IPS-11a (cell line): ENCODE measurements around the gene ADPGK.
"Not testable (repeated sequence)": the region's sequence is repeated elsewhere in the genome, so short reads cannot be mapped to it uniquely, and the experiment has no call there.

ENCODE experiments used
- H3K4me3 ChIP-seq: one replicate; pipeline ENCODE4 v1.5.1; 2013; ENCODE audit warnings: low read depth, low read length, control low read depth

ADPGK gene

DNA sequence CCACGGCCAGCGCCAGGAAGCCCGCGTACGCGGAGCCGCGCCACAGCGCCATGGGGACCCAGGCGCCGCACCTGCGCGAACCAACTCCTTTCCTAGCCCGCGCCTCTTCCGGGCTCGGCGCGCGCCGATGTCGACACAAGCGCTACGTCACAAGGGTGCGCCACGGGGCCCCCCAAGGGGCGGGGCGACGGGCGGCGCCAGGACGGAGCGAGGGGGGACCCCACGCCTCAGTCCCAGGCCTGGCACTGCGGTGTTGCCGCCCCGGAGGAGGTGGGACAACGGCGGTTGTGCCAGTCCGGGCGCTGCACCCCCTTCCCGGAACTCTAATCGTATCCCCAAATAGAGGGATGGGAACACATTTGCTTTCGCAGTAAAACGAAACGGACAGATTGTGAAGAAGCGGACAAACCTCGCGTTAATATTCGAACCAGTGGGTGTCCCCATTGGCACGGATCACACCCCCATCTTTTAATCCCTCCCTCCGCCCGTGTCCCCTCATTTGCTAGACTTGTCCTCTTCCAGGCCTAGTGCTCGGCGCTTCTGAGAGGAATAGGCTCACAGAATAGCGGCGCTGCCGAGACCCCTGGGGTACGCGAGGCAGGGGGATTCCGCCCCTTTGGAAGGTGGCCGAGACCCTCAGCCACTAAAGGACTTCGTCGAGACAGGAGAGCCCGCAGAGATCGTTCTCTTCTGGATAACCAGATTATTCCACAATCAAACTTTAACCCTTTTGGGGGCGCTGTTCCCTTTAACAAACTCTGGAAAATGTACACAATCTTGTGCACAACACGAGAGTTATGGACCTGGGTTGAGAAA lies at the start of gene ADPGK:
Gene ADPGK (minus strand): TSS at position 119 of the 816 bp plus-strand sequence. CDS start 67 bp downstream, at position 52.
- H3K4me3 ChIP-seq, result peak within 1 kb of the TSS; percentile 98

GRCh38 chr15:72827226-72827625 lies 43.7 kb upstream of the ADPGK start:
- H3K4me3 ChIP-seq, result no peak overlapping the region

GRCh38 chr15:72826611-72827010 lies 43.1 kb upstream of the ADPGK start:
- no peak overlapping the region for H3K4me3 ChIP-seq

DNA sequence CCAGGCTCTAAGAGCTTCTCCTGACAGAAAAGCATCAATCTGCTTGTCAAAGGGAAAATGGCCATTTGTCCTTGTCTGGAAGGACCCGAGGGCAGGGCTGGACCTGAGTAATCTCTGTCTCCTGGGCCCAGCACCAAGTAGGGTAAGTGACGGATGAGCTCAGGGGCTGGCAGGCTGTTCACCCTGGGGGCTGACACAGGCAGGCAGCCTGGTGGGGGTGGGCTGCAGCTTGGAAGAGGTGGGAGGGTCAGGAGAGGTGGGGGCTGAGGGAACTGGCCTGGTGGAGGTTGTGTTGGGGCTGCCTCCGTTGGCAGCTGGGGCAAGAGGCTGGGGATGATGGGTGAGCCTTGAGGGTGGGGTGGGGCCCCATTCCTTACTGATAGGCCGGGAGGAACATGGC lies 42.3 kb upstream of the ADPGK start:
- no peak overlapping the region for H3K4me3 ChIP-seq

- no peak overlapping the region for H3K4me3 ChIP-seq
These were observed 41.2 kb upstream of the ADPGK start for GRCh38 chr15:72824781-72825180.

DNA sequence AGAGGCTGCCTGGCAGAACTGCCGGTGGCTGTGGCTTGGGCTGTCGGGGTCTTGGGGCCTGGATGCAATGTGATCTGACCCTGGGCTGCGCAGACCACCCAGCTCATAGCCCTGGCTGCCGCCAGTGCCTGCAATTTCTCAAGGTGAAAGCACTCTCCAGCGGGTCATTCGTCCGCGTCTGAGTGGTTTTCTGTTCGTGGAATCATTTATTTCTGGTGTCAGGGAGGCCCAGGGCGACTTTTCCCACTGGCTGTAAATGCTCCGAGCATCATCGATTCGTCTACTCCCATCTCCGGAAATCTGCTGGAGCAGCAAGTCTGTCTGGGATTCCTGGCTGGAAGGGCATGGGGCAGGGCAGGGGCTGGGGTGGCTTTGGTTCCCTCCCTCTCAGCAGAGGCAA lies 40.6 kb upstream of the ADPGK start:
- no peak overlapping the region for H3K4me3 ChIP-seq

- no peak overlapping the region for H3K4me3 ChIP-seq
These were observed 36.7 kb upstream of the ADPGK start for GRCh38 chr15:72820278-72820677.

DNA sequence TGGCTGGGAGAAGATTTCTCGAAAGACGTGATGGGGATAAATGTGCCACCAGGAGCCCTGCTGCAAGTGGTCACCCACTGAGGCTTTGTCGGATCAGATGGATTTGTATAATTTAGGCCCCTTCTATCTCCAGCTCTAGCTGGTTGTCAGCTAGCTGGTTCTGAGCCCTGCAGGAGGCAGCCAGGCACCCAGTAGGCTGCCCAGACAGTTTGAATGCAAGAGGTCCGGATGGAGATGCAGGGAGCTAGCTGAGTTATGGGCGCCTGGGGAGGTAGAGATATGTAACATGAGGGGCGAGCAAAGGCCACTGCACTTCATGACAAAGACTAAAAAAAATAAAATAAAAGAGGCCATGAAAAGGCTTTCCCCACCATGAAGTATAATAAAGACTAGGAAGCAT lies 35.1 kb upstream of the ADPGK start:
- no peak overlapping the region for H3K4me3 ChIP-seq

DNA sequence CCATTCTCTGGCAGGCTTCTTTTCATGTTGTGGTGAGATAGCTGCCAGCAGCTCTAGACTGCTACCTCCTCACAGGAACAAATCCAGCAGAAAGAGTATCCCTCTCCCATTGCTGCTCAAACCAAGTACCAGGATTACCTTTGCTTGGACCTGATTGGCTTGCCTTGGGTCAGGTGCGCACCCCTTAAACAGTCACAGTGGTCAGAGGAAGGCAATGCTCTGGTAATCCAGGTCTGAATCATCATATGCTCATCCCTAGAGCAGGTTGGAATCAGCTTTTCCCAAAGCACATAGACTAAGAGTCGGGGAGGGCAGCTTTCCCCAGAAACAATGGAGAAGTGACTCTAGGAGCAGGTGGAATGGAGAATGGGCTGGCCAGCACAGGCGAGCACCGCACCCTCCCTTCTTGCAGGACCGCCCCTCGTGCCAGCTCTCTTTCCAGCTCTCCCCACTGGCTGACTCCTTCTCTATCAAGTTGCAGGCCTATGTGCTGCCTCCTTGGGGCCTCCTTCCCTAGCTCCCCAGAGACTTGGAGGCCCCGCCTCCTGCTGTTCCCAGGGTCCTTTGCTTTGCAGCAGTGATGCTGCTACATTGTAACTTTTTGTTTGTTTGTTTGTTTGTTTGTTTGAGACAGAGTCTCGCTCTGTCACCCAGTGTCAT lies 29.9 kb upstream of the ADPGK start:
- no peak overlapping the region for H3K4me3 ChIP-seq

- H3K4me3 ChIP-seq, result no peak overlapping the region
These were observed 25.8 kb upstream of the ADPGK start for GRCh38 chr15:72809329-72809728.

GRCh38 chr15:72807346-72807745 lies 23.8 kb upstream of the ADPGK start:
- not testable (repeated sequence) for H3K4me3 ChIP-seq

DNA sequence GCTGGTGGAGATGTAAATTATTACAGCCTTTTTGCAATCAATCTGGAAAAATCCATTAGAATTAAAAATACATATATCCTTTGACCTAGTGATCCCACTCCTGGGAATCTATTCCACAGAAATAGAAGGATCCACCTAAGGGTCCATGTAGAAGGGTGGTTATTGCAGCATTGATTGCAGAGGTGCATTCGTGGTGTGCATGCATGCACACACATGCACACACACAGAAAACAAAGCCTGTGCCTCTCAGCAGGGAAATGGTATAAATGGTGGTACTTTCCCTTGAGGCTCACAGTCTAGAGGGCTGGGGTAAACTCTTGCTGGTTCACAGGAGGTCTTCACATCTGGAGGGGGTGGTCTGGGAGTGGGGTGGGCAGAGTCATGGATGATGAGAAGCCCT lies 19.4 kb upstream of the ADPGK start:
- no peak overlapping the region for H3K4me3 ChIP-seq

DNA sequence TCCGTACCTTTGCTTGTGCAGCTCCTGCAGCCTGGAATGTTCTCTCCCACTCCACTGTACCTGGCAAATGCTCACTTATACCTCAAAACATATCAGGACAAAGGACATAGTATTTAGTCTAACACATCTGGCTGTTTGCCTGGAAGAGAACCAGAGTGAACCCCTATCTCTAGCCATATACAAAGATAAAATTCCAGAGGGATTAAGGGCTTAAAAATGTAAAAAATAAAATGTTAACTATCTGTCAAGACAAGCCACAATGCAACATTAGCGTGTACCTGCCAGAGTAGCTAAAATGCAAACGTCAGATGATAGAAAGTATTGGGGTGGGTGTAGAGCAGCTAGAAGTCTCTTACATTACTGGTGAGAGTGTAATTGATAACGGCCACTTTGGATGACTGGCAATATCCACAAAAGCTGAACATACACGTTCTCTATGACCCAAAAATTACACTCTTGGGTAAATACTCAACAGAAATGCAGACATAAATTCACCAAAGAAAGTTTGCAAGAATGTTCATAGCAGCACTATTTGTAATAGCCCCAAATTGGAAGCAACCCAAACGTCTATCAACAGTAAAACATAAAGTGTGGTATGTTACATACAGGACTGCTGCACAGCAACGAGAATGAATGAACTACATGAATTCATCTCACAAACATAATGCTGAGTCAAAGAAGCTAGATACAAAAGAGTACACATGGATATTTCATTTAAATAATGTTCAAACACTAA lies 18.2 kb upstream of the ADPGK start:
- H3K4me3 ChIP-seq, result no peak overlapping the region

DNA sequence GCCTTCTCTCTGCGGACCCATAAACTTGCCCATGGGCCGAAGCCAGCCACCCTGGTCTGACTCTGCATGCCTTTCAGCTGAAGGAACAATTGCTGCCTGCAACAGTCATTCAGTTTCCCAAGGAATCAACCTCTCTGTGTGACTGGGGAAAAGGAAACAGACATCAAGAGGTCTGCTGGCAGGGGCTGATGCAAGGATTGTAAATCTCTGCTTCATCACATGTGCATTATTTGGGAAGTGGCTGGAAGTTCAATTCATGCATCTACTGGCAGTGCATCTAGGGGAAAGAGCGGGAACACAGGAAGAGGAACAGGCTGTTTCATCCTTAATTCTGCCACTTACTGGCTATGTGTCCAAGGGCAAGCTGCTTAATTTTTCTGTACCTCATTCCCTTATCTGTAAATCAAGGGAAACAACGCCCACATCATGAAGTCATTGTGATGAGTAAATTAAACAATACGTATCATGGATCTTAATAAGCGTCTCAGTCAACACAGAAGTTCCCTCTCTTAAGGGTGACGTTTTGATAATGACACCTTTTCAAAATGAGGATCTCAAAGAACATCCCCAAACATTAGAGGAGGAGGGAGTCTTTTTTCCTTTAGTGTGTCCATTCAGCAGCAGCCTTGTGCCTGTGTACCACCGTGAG lies 17.4 kb upstream of the ADPGK start:
- no peak overlapping the region for H3K4me3 ChIP-seq

DNA sequence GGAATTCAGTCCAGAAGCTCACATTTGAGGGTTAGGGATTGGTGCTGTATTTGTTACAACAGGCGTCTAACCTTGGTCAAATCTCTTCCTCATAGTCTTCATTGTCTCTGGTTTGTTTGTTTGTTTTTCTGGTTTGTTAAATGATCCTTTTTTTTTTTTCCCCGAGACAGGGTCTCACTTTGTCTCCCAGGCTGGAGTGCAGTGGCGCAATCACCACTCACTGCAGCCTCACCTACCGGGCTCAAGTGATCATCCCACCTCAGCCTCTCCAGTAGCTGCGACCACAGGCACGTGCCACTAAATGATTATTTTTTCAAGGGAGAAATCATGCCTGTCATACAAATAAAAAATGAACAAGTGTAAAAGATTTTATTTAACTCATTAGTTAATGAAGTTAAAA lies 14.3 kb upstream of the ADPGK start:
- no peak overlapping the region for H3K4me3 ChIP-seq

GRCh38 chr15:72797338-72797689 lies 13.8 kb upstream of the ADPGK start:
- H3K4me3 ChIP-seq, result peak overlapping the region; percentile 58

GRCh38 chr15:72796515-72797337 lies 13.2 kb upstream of the ADPGK start:
- H3K4me3 ChIP-seq, result peak overlapping the region; percentile 58

- H3K4me3 ChIP-seq, result no peak overlapping the region
These were observed 12.6 kb upstream of the ADPGK start for GRCh38 chr15:72796210-72796514.

DNA sequence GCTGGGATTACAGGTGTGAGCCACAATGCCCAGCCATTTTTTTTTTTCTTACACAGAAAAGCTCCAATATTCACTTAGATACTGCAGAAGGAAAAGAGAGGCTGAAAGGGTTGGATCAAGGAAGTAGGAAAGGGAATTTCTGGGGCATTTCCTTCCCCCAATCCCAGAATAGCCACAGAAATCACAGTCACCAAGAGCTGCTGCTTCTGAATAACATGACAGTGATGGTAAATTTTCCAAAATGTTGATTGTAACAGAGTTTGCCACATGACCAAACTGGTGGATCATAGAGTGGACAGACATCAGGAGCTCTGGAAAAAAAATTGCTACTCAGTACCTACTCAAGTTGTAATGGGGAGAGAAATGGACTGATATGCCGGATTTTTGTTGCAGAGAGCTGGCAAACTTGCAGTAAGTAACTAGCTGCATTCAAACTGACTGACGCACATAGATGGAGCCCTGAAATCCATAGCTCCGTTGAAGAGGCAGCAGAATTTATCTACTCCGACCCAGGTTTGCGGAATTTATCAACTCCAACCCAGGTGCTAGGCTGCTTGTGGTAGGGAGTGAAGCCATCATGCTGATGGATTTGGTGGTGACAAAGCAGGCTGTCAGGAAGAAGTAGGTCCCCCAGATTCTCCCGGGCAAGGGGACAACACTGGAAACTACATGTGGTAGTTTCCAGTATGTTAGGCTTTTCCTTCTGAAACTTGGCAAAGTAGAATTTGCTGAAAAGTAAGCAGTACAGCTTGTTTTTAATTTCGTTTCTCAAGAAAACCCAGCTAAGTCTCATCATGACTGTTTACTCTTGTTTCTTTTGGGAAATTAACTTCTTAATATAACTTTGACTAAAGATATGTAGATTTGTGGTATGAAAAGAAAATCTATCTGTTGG lies 10.5 kb upstream of the ADPGK start:
- no peak overlapping the region for H3K4me3 ChIP-seq

DNA sequence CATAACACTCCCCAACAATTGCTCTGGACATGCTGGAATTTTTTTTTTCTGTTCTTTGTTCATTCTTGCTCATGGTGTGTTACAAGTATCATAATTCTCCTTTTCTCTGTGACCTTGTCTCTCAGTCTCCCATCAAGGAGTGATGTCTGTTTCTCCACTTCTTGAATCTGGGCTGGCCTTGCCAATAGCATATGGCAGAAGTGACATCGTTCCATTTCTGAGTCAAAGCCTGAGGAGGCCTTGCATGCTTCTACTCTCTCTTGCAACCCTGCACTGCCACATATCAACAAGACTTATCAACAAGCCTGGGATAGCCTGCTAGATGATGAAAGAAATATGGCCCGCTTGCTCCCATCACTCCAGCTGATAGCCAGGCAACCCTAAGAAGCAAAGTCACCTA lies 8.9 kb upstream of the ADPGK start:
- H3K4me3 ChIP-seq, result no peak overlapping the region
